ENCODE results near the gene CAMK1D.
"Not testable (repeated sequence)": the region's sequence is repeated elsewhere in the genome, so short reads cannot be mapped to it uniquely, and the experiment has no call there.

CAMK1D gene

GRCh38 chr10:12801214-12802087, 452.1 kb downstream of the CAMK1D start:
- no peak for DNase-seq

DNA sequence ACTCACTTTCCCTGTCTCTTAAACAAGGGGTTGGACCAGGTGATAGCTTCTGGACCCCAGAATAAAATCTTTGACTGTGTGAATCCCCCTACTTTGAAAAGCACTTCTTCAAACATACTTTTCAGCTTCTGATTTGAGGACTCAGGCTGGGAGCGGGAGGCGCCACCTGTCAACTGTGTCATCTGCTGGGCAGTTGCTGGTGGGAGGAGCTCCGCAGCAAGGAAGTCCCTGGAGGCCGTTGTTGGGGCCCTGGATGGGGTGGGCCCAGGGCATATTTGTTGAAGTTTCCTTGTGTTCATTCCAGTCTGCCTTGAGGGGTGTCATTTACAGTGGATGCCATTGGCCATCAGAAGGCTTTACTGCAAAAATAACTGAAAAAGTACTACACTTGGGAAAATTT, 454.4 kb downstream of the CAMK1D start:
- DNase-seq = no peak

DNA sequence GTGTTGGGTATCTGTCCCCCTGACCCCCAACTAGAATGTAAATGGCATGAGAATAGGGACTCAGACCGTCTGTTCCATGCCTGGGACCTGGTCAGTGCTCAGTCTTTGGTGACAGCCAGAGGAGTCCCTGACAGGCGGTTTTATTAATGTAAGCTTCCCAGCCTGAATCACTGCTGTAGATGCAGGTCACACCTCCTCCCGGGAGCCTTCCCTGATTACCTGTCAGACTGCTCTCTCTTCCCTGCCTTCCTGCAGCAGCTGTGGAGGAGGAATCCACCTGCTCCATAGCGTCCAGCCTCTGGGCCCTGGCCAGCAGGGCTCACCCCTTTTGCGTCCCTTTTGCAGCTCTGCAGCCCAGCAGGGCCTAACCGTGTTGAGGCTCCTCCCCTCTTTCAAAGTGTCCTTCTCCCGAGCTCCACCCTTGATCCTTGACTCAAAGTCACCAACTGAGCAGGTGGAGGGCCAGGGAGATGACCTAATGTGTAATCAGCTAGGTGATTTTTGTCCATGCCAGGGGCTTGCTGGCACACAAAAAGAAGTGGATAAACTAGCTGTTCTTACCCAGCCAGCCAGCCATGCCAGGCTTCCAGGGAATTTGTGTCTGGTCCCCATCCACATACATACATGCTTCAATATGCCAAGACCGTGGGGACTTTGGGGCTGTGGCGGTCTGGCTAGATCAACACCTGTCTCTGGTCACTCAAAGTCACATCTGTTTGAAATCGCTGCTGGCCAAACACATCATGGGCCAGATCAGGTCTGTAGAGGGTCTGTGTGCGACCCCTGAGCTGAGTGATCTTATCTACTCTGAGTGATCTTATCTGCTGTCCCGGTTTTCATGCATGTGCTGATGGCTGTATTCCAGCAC, 457.1 kb downstream of the CAMK1D start:
- no peak for DNase-seq

DNA sequence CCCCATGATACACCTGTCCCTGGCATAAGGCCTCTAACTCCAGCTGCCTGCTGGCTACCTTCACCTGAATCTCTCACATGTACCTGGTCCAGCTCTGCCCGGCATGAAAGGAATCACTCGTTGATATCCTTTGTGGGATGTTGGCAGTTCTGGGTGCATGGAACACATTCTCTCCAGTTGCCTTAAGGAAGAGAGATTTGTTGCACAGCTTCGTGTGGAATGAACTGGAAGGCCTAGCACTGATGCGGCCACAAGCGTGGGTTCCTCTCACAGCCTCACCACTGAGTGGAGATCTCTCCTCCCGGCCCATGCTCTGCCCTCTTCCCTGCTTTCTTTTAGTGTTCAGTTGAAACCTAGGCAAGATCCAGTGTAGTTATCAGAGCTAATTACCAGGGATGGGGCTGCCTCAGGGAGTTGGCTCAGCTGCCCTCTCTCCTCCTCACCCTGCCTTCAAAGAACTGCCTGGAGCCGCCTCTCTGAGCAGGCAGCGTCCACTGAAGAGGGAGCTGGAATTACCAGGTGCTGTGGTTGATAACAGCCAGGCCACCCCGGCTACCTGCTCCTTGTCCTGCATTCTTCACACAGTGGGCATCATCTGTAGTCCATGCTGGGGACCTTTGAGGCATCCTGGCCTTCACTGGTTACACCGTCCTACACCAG, 457.9 kb downstream of the CAMK1D start:
- no peak for DNase-seq

DNA sequence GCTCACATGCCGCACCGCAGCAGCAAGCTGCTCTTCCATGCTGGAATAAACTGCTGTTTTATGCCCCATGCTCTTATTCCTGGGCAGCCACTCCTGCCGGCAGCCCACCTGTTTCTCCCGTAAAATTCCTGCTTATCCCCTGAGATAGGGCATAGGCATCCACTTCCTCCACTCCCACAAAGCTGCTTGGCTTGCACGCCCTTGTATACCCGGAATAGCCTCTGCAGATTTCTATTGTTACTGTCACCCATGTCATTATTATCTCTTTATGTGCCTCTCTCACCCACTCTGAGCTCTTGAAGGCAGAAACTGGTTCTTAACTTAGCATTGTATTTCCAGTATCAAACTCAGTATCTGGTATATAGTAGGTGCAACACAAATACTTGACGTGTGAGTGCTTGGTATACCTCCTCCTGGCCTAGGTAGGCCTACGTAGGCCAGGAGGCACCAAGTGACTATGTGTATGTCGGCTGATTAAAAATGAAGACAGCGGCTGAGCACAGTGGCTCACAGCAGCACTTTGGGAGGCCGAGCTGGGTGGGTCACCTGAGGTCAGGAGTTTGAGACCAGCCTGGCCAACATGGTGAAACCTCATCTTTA, 458.8 kb downstream of the CAMK1D start:
- DNase-seq = no peak

- DNase-seq = not testable (repeated sequence)
Observed at GRCh38 chr10:12810046-12810445, 460.7 kb downstream of the CAMK1D start.

DNA sequence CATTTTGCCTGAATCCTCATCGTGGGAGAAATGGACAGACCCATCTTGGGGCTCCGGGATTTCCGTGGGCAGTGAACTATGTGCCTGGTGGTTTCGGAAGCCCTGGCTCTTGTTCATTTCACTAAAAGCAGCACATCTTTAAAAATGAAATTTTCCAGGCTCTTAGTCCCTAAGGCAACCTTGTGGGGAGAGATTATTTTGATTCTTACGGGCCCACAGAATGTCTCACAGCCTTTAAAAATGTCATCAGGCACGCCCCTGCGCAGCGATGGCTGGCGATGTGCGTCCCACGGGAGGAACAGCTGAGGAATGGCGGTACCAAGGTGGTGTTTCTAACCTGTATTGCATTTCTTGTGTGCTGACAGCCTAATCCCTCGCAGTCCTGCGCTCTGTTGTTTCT, 462.5 kb downstream of the CAMK1D start:
- DNase-seq = no peak

DNA sequence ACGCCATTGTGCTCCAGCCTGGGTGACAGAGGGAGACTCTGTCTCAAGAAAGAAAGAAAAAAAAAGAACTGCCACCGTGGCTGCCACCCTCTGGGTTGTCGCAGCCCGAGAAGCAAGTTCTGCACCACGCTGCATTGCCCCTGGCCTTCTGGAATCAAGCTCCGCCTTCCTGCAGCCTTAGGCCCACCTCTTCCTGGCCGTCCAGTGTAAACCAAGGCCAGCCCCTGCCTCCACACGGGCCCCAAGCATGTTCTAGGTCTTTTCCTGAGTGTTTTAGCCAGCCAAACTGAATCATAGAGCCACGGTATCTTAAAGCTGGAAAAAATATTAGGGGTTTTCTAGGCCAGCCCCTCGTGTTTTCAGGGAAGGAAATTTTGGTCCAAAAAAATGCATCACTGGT, 463.2 kb downstream of the CAMK1D start:
- no peak for DNase-seq

DNA sequence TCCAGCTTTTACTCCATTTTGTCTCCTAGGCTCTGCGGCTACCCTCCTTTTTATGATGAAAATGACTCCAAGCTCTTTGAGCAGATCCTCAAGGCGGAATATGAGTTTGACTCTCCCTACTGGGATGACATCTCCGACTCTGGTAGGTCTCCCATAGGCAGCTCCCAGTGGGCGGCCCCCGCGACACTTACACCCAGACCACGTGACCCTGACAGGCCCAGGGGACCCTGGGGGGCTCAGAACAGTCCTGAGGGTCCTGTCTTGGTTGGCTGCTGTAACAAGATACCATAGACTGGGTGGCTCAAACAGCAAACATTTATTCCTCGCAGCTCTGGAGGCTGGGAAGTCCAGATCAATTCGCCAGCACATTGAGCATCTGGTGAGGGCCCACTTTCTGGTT, 464.8 kb downstream of the CAMK1D start:
- no peak for DNase-seq

DNA sequence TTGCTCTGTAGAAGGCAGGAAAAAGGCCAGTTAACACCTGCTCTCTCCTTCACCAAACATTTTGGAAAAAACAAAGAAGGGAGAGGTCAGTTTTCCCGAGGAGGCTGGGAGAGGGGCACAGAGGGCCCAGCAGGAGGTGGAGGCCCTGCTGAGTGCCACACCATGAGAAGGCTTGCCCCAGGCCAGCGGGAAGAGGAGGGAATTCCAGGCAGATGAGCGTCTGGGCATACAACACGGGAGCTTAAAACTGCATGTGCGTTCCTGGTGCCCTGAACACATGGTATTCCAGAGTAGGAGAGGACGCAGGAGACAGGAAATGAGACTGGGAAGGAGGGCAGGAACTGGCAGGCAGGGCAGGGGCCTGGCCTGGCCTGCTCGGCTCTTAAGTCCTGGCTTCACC, 469.7 kb downstream of the CAMK1D start:
- no peak for DNase-seq

GRCh38 chr10:12819656-12820055, 470.3 kb downstream of the CAMK1D start:
- DNase-seq = no peak

DNA sequence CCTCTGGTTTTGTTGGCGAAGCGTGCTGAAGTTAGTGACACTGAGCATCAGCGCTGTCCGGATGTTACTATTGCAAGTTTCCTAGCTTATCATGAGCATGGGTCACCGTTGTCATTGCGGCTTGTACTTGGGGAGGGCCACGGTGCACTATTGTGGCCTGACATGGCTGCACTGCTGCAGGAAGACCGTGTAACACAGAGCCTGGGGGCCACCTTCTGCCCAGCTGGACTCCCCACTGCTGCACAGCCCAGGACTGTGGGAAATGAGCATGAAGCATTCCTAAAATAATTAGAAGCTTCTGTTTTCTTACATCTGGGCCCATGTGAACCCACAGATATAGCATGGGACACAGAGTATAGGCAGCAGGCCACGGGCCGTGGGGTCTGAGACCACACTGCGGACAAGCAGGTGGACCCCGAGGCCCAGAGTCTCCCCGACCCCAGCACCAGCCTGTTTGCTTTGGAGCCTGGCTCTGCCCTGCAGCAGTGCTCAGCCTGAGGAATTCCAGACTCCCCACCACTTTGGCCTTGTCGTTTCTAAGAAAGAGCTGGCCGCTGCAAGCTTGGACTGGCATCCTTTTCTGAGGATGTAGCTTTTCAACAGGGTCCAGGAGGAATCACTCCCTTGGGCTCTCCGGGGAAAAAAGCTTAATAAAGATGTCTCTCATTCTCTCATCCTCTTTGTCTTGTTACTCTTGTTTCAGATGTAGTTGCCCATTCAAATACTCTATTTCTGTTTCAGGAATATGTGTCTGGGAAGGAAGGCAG, 473.0 kb downstream of the CAMK1D start:
- no peak for DNase-seq

DNA sequence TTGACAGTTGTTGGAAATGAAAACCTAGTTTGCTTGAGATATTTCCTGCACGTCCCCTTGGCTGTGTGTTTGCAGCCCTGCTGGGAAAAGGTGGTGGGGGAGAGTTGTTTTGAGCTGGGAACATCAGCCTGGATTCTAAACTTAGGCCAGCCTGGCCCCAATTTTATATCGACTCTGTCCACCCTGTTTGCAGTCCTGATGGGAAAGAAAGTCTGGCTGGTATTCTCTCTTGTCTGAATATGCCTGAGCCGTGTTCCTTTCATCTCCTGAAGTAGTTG, 473.5 kb downstream of the CAMK1D start:
- DNase-seq = no peak

- DNase-seq = no peak
Observed at GRCh38 chr10:12823328-12823727, 474.0 kb downstream of the CAMK1D start.

GRCh38 chr10:12825260-12825849, 476.0 kb downstream of the CAMK1D start:
- no peak for DNase-seq

DNA sequence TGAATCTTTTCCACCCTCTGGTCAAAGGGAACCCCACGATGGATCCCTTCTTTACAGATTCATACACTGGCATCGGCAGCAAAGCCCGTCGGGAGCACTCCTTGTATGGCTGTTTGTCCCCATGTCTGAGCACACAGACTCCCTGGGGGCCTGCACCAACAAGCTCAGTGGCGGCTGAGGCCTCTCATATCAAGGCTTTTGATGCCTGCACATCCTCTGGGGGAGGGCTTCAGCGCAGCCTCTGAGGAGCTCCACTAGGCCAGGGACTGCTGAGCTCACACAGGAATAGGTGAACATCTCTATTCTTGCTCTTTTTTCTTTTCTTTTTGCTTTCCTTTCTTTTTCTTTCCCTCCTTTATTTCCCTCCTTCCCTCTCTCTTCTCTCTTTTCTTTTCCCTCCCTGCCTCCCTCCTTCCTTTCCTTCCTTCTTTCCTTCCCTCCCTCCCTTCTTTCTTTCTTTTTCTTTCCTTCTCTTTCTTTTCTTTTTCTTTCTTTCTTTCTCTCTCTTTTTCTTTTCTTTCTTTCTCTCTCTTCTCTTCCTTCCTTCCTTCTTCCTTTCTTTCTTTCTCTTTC, 477.5 kb downstream of the CAMK1D start:
- DNase-seq = no peak

GRCh38 chr10:12828736-12829135, 479.4 kb downstream of the CAMK1D start:
- no peak for DNase-seq

DNA sequence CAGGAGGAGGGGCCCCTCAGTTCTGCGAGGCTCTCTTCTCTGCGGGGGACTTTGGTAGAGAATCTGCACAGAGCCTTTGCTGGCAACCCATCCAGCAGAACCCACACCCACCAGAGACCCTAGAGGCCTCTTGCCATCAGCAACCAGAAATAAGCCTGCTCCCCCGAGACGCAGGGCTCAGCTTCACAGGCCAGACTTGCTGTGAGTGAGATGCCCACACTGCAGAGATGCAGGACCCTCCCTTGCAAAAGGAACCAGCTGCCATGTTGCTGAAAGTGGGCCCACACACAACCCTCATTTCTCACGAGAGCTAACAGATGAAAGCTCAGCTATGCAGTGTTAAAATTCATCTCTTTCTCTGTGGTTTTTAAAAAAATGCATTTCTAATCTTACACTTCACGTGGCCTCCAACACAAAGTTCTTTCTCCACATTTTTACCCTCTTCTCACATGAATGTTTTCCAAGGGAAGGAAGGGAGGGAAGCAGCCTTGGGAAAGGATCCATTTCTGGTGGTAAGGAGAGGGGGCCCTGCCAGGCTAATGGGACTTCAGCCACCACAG, 480.6 kb downstream of the CAMK1D start:
- no peak for DNase-seq

GRCh38 chr10:12832096-12832495, 482.7 kb downstream of the CAMK1D start:
- no peak for DNase-seq

DNA sequence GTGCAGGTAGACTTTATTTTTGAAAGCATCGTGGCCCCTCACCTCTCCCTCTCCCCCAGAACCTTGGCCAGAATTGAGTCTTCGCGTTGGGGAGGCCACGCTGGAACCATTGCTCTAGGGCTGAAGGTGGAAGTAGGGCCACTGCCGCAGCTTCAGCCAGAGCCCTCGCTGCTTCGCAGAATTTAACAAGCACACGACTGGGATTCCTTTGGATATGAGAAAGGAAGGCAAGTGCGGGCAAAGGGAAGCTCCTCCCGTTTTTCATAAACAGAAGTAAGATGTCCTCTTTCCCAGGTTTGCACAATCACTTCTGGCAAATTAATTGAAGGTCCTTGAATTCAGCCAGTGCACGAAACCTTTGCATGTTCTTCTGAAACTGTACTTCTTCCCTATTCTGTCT, 484.1 kb downstream of the CAMK1D start:
- no peak for DNase-seq

GRCh38 chr10:12834116-12834665, 484.8 kb downstream of the CAMK1D start:
- no peak for DNase-seq

All from central memory CD4-positive, alpha-beta T cell (primary cell).